ENCODE data around the gene SLC35F1.
A peak's percentile ranks its signal among the peaks of the same experiment; 100 is the strongest.

SLC35F1 gene

DNA sequence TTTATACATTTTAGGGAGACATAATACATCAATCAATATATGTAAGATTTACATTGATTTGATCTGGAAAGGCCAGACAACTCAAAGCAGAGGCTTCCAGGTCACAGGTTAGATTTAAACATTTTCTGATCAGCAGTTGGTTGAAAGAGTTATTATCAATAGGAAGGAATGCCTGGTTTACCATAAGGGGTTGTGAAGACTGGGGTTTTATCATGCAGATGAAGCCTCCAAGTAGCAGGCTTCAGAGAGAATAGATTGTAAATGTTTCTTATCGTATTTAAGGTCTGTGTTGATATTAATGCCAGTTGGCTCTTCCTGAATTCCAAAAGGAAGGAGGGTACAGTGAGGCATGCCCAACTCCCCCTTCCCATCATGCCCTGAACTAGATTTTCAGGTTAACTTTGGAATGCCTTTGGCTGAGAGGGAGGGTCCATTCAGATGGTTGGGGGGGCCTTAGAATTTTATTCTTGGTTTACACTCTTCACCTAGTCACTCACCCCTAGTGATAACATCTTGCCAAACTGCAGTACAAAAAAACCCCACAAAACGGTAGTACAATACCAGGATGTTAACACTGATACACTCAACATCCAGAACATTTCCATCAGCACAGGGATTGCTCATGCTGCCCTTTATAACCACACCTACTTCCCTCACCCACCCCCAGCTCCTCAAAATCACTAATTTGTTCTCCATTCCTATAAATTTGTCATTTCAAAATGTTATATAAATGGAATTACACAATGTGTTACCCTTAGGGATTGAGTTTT lies 381.5 kb downstream of the SLC35F1 start:
- DNase-seq: peak; percentile 24

DNA sequence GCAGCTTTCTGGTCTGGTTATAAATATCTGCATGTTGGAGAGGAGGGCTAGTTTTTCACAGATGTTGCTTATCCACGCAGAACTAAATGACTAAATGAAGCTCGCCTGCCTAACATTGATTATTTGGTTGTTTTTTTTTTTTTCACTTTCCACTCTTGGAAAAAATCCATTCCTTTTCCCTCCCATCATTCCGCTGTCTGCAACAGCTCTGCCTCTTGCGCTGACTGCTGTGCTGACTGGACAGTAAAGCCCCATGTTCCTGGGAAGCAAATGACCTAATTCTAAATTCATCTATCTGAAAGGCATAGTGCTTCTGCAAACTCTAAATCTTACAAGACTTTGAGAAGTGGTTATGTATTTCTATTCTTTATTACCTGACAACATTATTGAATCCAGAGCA lies 385.5 kb downstream of the SLC35F1 start:
- DNase-seq: peak; percentile 9

DNA sequence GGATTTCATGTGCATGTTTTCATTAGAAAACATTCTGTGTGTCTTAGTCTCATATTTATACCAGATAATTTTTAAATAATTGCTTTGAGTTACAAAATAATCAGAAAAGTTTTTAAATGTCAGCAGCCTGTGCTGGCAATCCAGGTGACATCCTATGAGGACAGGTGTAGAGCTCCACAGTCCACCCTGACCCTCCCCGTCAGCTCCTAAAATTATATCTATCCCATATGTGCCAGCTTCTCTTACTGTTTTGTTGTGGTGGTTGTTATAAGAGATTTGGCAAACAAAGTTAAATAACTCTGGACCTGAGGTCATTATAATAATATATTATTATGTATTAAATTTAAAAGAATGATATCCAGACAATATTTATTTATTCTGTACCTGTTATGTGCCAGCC lies 387.8 kb downstream of the SLC35F1 start:
- no peak for DNase-seq

DNA sequence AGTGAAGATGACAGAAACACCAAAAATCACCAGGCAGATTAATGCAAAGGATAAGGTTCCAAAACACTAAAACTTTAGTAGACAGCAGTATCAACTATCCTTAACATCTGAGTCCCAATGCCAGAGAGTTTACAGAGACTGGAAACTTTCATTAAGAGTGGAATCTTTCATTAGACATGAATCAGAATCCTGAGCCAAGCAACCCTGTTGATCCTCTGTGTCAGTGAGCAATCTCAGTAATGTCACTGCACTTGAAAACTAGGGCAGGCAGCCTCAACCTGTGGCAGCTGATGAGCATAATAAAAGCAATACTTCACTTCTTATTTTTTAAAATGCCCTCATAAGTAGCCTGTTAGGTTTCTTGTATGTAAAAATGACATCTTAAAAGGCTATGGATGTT lies 388.3 kb downstream of the SLC35F1 start:
- DNase-seq: no peak

DNA sequence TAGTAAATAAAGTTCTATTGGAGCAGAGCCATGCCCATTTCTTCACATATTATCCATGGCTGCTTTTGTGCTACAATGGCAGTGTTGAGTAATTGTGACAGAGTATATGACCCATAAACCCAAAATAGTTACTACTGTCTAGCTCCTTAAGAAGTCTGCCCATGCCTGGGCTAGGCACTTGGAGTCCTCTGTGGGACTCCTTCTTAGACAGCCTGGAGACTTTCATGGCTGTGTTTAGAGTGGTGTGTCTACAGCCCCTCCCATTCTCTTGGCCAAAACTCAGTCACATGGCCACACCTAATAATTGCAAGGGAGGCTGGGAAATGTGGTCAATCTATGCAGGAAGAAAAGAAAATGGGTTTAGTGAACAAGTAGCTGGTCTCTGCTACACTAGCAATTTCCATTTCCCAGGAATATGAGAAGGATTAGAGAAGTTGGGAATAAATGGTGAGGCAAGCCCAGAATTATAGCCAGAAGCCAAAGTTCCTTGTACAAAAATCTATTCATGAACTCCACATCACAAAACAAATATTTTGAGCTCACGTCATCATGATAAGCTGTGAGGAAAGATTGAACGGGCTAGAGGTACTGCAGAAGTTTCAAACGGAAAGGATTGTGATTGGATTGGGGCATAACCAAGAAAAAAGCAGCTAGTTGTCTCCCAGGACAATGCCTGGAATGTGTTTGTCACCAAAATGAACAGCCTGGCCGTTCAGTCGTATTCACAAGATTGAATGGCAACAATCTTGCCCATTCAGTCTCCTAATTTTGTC lies 389.3 kb downstream of the SLC35F1 start:
- no peak for DNase-seq

DNA sequence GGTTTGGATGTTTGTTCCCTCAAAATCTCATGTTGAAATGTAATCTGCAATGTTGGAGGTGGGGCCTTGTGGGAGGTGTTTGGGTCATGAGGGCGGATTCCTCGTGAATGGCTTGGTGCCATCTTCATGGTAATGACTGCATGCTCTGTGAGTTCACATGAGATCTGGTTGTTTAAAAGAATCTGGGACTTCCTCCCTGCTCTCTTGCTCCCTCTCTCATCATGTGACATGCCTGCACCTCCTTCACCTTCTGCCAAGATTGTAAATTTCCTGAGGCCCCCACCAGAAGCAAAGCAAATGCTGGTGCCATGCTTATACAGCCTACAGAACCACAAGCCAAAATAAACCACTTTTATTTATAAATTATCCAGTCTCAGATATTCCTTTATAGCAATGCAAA lies 390.8 kb downstream of the SLC35F1 start:
- DNase-seq: no peak

DNA sequence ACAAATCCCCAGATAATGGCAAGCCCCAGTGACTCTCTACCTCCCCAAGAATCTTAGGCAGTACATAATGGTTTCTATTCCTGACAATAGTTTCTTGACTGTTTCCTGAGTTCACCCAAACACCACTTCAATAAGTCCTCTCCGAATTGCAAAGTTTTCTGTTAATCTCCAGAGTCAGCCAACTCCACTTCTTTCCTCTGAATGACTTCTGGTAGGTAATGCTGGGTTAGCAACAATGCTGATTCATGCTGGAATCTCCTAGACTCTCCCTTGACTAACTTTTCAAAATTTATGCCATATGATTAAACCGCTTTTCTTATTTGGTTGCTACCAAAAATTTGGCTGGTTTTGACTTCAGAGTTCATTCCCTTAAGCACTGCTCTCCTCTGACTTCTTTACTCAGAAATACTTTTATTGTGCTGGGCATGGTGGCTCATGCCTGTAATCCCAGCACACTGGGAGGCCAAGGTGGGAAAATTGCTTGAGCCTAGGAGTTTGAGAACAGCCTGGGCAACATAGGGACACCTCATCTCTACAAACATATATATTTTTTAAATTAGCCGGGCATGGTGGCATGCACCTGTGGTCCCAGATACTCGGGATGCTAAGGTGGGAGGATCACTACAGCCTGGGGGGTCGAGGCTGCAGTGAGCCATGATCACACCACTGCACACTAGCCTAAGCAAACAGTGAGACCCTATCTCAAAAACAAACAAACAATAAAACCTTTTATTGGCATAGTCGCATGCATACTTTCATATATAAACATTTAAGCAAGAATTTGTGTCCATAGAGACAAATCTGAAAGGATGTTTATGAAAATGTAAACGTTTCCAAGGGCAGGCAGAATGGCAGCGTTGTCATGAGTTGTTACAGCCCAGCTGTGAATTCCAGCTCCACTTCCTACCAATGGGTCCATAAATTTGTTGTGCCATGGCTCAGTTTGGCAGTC lies 391.7 kb downstream of the SLC35F1 start:
- peak; percentile 19 for DNase-seq

DNA sequence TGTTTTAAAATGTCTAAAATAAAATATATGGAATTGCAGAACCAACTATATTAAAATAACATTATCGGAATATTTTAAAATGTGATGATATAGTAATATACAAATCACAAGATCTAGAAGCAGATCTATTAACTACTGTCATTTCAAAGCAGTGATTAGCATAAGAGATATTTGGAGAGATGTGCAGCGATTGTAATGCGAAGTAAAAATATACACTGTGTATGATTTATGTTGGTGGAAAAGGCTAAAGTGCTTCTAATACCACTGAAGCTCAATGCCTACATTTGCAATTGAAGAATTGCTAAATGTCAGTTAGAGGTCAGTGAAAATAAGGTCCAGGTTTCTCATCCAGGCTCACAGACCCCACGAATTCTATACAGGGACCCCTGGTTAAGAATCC lies 392.4 kb downstream of the SLC35F1 start:
- no peak for DNase-seq

DNA sequence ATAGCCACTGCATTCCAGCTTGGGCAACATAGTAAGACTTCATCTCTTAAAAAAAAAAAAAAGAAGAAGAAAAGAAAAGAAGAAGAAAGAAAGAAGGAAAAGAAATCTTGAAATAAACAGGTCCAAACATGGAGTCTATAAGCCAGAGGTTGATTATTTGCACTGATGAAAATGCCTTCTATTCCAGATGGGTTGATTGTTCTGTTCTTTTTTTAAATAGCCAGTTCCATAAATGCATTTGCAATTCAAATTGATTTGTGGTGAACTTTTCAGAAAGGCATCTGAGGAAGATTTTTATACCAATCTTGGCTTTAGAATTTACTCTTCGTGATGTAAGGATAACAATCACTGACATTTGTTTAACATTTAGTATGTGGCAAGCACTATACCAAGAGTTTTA lies 397.3 kb downstream of the SLC35F1 start:
- no peak for DNase-seq

DNA sequence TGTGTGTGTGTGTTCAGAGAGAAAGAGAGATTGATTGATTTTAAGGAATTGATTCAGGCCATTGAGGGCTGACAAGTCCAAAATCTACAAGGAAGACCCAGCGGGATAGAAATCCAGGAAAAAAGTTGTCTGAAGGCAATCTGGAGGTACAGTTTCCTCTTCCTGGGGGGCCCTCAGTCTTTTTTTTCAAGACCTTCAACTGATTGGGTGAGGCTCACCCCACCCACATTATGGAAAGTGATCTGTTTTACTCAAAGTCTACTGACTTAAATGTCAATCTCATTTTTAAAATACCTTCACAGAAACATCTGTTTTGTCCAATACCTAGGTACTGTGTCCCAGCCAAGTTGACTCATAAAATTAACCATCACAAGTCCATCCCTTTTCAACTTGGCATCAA lies 398.0 kb downstream of the SLC35F1 start:
- DNase-seq: no peak

DNA sequence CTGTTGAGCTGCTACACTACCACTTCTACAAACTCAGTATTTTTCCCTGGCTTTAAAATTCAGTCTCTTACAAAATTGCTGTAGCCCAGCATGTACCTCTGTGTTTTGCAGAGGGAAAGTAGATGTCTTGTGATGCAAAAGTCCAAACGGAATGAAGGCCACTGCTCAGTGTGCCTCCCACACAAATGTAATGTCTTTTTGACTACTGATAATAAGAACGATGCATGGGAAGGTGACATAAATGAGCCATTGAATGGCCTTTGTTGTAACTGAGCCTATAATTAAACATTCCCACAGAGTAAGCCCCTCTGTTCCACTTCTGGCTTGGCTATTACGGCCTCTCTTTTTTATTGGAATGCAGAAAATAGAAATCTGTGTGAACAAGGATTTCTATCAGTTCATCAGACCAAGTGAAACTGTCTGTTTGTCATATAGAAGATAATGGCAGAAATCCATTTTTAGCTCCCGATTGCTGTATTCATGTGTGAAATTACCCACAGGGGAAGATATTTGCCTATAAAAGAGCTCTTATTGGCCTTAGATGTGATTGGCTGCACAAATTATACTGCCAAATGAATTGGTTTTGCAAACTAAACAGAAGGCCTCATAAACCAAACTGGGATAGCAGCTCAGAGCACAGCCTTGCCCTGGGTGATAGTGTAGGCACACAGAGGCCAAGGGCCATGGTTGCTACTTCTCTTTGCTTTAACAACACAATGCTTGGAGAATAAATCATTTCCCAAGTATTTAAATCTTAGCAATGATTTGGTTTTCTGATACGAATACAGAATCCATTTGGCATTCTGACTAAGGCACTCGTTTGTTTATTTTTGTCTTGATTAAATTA lies 399.6 kb downstream of the SLC35F1 start:
- DNase-seq: no peak

DNA sequence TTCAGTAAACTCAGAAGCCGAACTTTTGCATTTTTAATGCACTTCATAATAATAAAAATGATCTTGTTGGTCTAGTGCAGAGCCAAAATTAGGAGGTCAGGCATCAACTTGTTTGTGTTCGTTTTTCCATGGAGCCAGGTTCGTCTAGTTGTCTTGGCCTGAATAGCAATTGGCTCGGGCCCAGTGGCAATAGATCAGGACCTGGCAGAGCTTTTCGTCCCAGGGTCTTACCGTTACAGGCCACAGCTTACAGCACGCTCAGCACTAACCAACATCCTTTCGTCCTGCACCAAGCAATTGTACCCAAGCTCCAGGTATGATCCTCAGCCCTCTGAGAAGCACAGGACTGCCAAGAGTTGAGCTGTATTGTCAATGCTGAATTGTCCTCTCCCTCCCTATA lies 400.5 kb downstream of the SLC35F1 start:
- DNase-seq: no peak

DNA sequence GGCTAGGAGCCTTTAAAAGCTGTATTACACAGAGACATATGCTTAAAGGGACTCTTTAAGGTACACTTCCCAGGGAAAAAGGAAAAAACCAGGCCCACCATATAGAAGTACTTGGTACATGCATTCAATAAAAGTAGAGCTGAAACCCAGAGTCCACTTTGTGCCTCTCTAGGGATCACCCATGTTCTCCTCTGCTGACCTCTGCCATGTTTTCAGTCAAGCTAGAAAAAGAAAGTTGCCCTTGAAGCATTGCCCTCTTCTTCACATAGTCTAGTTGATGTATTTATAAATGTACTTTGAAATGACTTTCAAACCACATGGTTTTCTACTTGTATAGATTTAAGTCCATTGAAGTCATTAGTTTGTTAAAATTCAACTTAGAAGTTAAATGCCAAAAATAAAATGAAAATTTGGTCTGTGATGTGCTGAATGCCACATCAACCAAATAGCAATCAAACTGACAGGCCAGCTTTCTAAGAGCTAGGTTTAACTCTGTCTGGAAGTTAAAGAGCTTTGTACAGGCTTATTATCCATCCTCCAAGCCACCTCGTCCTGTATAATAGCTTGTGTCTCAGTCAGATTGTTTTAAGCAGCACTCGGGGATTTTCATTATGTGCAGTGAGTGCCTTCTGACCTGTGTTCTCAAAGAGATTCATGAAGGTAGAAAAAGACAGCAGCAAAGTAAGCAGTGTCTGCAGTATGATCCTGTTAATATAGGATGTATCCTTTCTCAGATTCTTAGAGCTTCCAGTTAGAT lies 402.5 kb downstream of the SLC35F1 start:
- no peak for DNase-seq

DNA sequence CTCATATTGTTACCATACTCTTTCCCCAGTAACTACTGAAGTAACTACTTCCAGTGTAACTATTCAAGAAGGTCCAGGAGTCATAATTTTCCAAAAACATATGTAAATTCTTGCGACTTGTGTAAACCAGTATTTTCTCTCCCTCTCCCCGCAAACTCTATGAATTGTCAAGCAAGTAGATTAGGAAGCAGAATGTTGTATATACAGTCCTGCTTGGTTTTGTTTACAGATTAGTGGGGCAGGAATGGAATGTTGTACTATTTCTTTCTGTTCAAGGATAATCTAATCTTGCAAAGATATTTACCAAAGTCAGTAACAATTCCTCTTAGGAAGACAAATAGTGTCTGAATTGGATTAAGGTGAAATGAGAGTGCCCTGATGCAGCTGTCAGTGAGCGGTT lies 406.1 kb downstream of the SLC35F1 start:
- DNase-seq: no peak

DNA sequence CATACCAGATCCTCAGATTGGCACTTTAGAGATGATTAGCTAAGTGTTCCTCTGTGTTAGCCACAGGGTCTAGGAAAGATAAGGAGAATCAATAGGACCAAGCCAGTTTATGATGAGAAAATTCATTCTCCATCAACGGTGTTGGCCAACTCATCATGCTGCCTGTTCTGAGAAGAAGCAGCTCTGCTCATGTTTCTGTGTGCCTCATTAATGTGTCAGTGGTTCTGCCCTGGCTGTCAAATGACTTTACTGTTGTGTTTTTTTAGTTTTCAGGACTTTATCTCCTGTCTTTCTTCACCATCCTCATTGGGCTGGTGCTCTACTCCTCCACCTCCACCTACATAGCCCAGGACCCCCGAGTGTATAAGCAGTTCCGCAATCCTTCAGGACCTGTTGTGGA lies 406.7 kb downstream of the SLC35F1 start:
- no peak for DNase-seq

DNA sequence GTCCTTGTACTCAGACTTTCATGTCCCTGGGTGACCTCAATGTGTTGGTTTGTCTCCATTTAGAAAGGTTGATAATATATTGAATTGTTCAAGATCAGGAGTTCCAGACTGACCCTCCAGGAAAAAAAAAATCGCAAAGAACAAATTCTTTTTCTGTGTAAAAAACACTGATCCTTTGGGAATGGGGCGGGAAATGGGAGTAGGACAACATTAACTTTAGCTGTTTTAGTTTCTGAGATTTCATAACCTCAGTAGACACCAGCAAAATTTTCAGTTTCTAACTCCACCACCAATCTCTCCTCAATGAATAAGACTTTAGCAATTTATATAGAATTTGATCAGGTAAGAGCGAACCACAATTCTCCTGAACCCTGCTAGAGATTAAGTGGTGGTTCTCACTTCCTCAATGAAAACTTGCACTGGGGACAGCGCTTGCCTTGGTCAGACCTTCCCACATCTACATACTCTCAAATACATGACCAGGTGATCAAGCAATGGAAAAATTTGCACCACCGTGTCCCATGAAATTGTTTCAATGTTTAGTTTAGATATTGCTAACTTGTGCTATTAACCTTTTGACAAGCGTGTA lies 409.8 kb downstream of the SLC35F1 start:
- DNase-seq: no peak

DNA sequence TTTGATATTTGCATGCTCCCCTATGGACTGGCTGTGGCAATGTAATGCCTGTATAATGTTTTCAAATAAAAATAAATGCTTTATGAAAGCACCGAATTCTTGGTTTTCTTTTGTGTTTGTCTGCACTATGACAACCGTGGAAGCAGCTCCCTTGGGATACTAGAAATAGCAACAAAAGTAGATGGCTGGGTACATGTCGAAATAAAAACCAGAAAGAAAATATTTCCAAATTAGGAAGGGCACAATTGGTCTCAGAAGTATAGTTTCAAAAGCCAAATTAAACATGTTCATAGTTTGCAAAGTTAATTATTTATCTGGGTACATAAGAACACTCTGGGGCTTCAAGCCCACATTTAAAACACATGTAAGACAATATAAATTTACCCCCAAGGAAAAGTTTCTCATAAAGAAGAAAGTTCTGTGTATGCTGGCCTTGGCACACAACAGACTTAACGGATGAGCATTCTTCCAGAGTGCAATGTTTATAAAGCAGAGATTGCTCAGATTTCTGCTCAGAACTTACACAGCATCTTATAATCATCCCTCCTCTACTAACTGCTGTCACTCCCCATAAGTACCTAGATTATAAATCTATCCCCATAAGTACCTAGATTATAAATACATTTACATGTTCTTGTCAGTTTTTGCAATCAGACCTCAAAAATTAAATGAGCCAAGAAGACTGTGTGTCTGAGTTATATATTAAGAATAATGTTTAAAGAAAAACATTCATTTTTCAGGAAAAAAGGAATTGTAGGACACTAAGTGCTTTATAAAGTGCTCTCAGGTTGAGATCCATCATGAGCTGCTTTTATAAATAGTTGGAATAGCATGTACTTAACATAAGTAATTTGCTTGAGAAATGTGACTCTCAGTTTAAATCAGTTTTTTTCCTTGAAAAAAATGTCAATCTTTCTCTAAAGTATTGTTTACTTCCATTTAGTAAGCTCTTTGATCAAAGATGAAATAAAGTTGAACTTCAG lies 410.8 kb downstream of the SLC35F1 start:
- no peak for DNase-seq

DNA sequence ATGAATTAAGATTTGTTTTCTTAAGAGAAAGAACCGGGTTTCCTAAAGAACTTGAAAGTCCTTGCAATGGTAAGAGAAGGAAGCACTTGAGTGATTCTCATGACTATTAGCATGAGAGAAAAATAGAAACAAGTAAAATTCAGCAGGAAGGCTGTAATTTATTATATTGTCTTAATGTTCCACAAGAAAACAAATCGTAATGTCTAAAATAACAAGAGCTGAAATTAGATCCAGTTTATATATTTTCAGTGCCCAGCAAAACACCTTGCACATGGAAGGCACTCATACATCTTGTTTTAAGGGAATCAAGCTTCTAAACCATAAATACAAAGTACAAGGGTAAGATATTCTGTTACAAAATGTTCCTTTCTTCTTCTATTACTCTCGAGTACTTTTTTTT lies 411.6 kb downstream of the SLC35F1 start:
- no peak for DNase-seq

DNA sequence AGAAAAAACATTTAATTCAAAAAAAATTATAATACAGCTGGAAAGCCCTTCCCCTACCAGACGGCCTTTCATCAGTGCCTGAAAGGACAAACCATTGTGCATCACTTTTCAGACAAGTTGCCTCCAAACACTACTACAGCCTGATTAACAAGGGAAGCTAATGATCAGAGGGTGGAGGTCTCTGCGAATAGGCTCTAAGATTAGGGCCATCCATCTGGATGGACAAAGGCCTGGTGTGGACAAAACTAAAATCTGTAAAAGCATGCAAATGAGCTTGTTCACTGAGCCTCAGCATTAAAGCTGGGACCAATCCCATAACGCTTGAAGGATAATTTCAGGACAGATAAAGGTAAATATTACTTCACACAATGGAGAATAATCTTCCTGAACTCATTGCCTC lies 412.4 kb downstream of the SLC35F1 start:
- DNase-seq: no peak
